ENCODE measurements around the gene CPNE4.

GRCh38 chr3:131699001-131699400 lies 335.8 kb downstream of the CPNE4 start:
- TF ChIP-seq CTCF (IDR thresholded peaks at IDR 0.05) = no peak
- no peak for TF ChIP-seq POLR2A (IDR thresholded peaks at IDR 0.05; ENCODE audit: low read depth)
- TF ChIP-seq EP300 (IDR thresholded peaks at IDR 0.05) = no peak
- no peak for TF ChIP-seq POLR2AphosphoS5 (IDR thresholded peaks at IDR 0.05)
